Muscle of leg (tissue), 11 donors: ENCODE results near the gene EPHA8. TPM values are rescaled to one million over a fixed set of nuclear protein-coding genes. Genes with fewer than 3 reads are reported as not detected.

Experiments used
- DNase-seq: peaks from one replicate; pipeline ENCODE4 v3.0.0; 2013
- H3K27ac ChIP-seq: one replicate; pipeline ENCODE4 v1.5.1; 2013; ENCODE audit warnings: mild to moderate bottlenecking, low read length, control low read depth
- H3K27me3 ChIP-seq: one replicate; pipeline ENCODE4 v1.6.1; 2013; ENCODE audit warnings: low read length; ENCODE audit not compliant: control insufficient read depth, insufficient read depth
- H3K36me3 ChIP-seq: one replicate; pipeline ENCODE4 v1.6.1; 2013; ENCODE audit warnings: low read length; ENCODE audit not compliant: control insufficient read depth, insufficient read depth
- H3K4me1 ChIP-seq: one replicate; pipeline ENCODE4 v1.6.1; 2013; ENCODE audit warnings: low read length; ENCODE audit not compliant: control insufficient read depth, insufficient read depth
- H3K4me3 ChIP-seq: one replicate; pipeline ENCODE4 v1.5.1; 2013; ENCODE audit warnings: low read length, control low read depth
- H3K9me3 ChIP-seq: replicated peaks from 2 replicates; pipeline ENCODE4 v1.6.1; 2013; ENCODE audit warnings: low read depth, low read length; ENCODE audit not compliant: control insufficient read depth
- WGBS: methylation state at CpG from one replicate; pipeline ENCODE4 v1.1.5; 2013; ENCODE audit warnings: missing lambda C conversion rate; ENCODE audit not compliant: insufficient coverage; 5-methylcytosine and 5-hydroxymethylcytosine counted together
- polyA plus RNA-seq, 8 donors: library from polyadenylated mRNA; unstranded; fragments of 120-200 nt; gene quantifications; one replicate each; pipeline versions ENCODE4 v1.2.1 to v1.2.3, GENCODE V29; 2013; ENCODE audit warnings: inconsistent platforms in 1 of 8, low replicate concordance in 1 of 8; ENCODE audit not compliant: insufficient read length in 8 of 8, insufficient read depth in 1 of 8
- total RNA-seq: library from RNA; stranded (reverse); fragments of 120-200 nt; gene quantifications from one replicate; pipeline ENCODE4 v1.2.4, GENCODE V29; 2013

The EPHA8 gene
- total and polyA plus RNA-seq, 9 donors = 0.02 to 0.09 (median 0.05) TPM; not detected in 3

DNA sequence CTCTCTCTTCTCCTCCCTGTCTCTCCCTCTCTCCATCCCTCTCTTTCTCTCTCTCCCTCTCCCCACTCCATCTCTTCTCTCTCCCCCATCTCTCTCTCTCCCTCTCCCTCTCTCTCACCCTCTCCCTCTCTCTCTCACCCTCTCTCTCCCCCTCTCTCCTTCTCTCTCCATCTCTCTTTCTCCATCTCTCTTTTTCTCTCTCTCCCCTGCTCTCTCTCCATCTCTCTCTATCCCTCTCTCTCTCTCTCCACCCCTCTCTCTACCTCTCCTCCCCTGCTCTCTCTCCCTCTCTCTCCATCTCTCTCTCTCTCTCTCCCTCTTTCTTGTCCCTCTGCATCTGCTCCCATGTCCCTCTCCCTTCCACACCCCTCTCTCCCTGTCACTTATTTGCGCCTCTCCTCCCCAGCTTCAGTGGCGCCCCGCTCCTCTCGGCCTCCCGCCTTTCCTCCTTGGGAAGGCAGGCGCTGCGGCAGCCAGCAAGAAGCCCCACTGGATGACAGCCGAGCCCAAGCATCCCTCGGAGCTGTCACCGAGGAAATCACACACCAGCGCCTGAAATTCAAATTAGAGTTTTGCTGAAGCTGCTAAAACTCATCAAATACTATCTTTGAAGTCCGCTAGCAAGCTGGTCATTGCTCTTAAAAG, 15.3 kb upstream of the EPHA8 start:
- DNase-seq = no peak
- Histone ChIP-seq H3K27me3 (peaks cover 61% of the 10 kb centered on the region), H3K9me3 (no peaks in the 10 kb centered on the region), H3K4me3 (no peak overlapping the region), H3K36me3 (no peaks in the 10 kb centered on the region), H3K27ac (no peak overlapping the region), H3K4me1 (peaks cover 16% of the 10 kb centered on the region)
- WGBS = 9% methylated on average over 10 of the region's 12 CpGs

DNA sequence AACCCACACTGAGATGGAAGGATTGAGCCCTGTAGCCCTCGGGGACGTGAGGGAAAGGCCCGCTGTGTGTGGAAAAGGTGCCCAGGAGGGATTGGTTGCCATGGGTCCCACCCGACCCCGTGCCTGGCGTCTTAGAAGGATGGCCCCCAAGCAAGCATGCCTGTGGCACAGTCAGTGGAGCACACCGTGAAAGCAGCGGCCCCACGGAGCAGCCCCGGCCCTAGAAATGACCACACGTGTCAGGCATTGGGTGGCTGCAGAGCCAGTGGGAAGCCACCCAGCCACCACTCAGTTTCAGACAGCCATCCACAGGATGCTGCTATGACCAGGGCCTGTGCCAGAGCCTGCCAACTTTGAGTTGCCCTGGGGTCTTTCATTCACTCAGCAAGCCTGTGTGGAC, 13.3 kb upstream of the EPHA8 start:
- Histone ChIP-seq H3K4me3 (no peak overlapping the region), H3K27ac (no peak overlapping the region), H3K4me1 (peaks cover 21% of the 10 kb centered on the region), H3K36me3 (no peaks in the 10 kb centered on the region), H3K9me3 (no peaks in the 10 kb centered on the region), H3K27me3 (peaks cover 65% of the 10 kb centered on the region)
- DNase-seq = no peak
- 74% methylated on average over 10 of the region's 11 CpGs for WGBS

DNA sequence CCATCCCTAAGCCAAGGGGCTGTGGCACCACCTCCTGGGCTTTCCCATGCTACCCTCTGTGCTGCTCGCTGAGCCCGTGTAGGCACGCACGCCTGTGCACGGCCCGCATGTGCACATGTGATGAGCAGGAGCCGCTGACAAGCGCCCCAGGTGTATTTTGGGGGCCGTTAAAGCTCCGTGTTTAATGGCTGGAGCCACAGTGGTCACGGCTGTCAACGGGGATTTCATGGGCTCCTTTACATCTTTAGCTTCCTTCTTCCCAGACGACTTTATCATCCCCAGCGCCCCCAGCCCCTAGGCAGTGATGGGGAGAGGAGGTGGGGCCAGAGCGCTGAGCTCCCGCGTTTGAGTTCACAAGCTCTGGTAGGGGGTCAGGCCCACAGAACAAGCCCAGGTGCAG, 11.7 kb upstream of the EPHA8 start:
- Histone ChIP-seq H3K4me3 (no peak overlapping the region), H3K27ac (no peak overlapping the region), H3K36me3 (no peaks in the 10 kb centered on the region), H3K4me1 (peaks cover 21% of the 10 kb centered on the region), H3K27me3 (peaks cover 67% of the 10 kb centered on the region), H3K9me3 (no peaks in the 10 kb centered on the region)
- WGBS = 45% methylated on average over 13 of the region's 17 CpGs
- no peak for DNase-seq

DNA sequence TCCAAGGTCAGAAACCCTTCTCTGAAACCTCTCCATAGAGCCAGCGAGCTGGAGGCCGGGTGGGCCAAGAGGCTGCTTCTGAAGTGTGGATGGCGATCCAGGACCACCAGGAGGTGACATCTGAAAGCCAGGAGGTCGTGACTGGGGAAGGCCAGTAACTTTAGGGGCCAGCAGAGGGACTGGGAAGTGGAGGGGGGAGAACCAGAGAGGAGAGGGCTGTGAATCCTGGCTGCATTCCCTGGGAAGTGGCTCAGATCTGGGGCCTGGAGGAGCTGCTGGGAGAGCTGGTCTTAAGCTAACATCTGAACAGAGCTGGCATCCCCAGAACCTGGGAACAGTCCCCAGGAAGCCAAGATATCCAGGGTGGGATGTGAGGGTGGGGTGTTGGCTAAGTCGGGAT, 11.3 kb upstream of the EPHA8 start:
- DNase-seq = peak; percentile 48
- H3K4me3 ChIP-seq = no peak overlapping the region
- WGBS = 46% methylated on average over 3 of the region's 5 CpGs
- no peaks in the 10 kb centered on the region for H3K9me3 ChIP-seq
- H3K36me3 ChIP-seq = no peaks in the 10 kb centered on the region
- H3K27ac ChIP-seq = no peak overlapping the region
- H3K4me1 ChIP-seq = peaks cover 21% of the 10 kb centered on the region
- H3K27me3 ChIP-seq = peaks cover 67% of the 10 kb centered on the region

DNA sequence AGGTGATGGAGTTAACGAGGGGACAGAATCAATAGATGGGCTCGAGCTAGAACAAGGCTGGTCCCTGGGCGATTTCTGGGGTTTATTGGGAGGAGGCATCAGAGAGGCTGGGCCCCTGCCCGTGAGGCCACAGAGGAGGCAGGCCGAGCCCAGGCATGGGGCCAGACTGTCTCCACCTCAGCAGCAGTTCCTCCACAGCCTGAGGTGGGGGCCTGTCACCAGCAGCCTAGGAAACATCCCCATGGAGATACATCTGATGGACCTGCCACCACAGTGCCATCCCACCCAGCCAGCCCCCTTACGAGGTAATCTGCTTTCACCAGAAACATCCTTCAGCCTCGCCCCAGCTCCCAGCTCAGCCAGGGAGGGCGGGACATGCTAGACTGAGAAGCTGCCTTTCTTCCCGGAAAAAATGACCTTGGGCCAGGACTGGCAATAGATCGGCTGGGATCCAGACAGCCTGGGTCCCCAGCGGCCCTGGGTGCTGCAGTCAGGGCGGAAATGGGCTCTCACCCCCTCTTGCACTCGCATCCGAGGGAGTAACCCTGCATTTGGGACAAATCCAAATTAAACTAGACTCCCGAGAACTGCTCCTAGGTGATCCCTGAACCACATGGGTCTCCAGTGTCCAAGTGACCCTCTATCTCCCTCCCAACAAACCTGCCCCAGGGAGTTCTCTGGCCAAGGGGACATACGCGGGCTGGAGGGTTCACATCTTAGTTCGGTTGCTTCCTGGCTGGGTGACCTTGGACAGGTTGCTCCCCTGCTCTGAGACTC, 10.0 kb upstream of the EPHA8 start:
- peaks cover 2% of the 10 kb centered on the region for H3K9me3 ChIP-seq
- H3K4me1 ChIP-seq = peaks cover 21% of the 10 kb centered on the region
- H3K4me3 ChIP-seq = no peak overlapping the region
- 36% methylated on average over 13 of the region's 18 CpGs for WGBS
- H3K27me3 ChIP-seq = peaks cover 64% of the 10 kb centered on the region
- peak; percentile 23 for DNase-seq
- no peaks in the 10 kb centered on the region for H3K36me3 ChIP-seq
- H3K27ac ChIP-seq = no peak overlapping the region

DNA sequence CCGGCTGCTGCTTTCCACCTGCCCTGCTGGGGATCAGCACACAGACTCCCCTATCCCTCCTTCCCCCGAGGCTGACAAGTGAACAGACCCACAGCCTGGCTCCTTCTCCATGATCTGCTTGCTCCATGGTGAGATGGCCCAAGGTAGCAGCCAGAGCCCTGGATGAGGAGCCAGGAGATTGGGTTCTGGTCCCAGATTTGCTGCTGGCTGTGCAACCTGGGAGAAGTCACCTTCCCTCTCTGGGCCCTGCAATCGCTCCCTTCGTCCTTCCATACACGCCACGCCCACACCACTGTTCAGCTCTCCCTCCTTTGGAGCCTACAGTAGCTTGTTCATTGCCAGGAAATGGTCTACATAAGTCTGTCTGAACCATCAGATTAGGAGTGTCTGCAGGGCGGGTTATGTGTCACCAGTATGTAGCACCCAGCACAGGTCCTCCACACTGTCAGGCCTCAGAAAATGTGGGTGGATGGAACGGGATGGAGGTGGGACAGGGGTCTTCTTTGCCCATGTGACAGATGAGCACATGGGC, 9.2 kb upstream of the EPHA8 start:
- DNase-seq = no peak
- Histone ChIP-seq H3K27me3 (peaks cover 60% of the 10 kb centered on the region), H3K36me3 (no peaks in the 10 kb centered on the region), H3K27ac (no peak overlapping the region), H3K9me3 (peaks cover 2% of the 10 kb centered on the region), H3K4me3 (no peak overlapping the region), H3K4me1 (peaks cover 21% of the 10 kb centered on the region)
- WGBS = 77% methylated on average over 6 of the region's 8 CpGs

DNA sequence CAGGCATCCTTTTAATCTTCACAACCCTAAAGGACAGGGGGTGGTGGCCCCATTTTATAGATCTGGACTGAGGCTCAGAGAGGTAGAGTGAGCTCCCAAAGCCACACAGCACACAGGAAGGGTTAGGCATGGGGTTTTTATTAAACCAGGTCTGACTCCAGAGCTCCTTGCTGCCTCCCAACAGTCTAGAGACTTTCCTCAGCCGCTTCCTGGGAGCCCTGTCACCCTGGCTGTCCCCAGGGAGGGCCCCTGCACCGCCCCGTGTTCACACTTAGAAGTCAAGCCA, 8.0 kb upstream of the EPHA8 start:
- peaks cover 21% of the 10 kb centered on the region for H3K4me1 ChIP-seq
- DNase-seq = no peak
- no peak overlapping the region for H3K27ac ChIP-seq
- H3K36me3 ChIP-seq = no peaks in the 10 kb centered on the region
- H3K9me3 ChIP-seq = peaks cover 2% of the 10 kb centered on the region
- WGBS = 71% methylated on average over 3 of the region's 3 CpGs
- H3K27me3 ChIP-seq = peaks cover 69% of the 10 kb centered on the region
- H3K4me3 ChIP-seq = no peak overlapping the region

DNA sequence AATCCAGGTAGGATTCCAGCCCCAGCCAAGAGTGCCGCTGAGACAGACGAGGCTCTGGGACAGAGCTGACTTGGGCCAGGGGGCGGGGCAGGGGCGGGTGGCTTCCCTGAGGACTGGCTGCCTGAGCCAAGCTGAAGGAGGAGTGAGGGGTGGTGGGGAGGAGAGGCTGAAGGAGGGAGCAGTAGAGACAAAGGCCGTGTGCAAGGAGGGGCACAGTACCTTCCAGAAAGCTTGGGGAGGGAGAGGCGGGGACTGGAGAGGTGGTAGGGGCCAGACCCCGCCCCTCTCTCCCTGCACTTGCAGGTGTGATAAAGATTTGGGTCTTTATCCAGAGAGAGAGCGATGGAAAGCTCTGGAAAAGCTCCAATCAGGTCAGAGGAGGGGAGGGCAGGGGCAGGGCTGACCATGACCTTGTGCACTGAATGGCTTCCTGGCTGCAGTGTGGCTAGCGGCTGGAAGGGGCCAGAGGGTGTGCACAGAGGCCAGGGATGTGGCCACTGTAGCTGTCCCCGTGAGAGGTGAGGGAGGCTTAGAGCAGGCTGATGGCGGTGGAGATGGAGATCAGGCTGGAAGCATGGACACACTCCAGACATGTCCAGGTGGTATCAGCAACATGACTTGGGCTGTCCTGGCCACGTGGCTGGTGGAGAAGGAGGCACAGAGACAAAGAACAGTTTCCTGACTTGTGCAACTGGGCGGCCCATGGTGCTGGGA, 6.7 kb upstream of the EPHA8 start:
- 34% methylated on average over 10 of the region's 13 CpGs for WGBS
- H3K4me1 ChIP-seq = peaks cover 19% of the 10 kb centered on the region
- H3K36me3 ChIP-seq = no peaks in the 10 kb centered on the region
- no peak overlapping the region for H3K4me3 ChIP-seq
- H3K27me3 ChIP-seq = peaks cover 70% of the 10 kb centered on the region
- no peak for DNase-seq
- no peak overlapping the region for H3K27ac ChIP-seq
- H3K9me3 ChIP-seq = peaks cover 2% of the 10 kb centered on the region

DNA sequence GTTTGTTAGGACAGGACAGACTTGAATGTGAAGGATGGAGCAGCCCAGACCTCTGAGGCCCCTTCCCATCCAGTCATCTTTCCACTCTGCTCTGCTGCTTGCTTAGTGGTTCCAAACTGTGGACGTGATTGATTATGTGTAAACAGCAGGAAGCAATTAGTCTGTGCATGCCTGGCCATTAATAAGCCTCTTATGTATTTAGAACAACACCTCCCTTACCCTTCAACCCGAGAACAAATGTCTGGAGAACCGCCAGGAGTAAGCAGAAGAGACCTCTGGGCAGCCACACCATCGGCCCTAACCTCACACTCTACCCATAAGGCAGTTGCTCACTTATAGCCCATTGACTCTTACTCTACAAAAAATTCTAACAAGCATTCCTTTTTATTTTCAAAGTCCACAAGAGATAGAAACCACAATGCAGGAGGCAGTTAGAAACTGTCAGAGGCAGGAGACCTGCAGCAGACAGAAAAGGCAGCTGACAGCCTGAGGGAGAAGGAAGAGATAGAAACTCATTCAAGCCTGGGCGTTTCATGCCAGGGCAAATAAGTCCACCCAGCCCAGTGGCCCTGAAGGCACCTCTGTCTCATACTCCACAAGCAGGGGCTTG, 5.8 kb upstream of the EPHA8 start:
- Histone ChIP-seq H3K27me3 (peaks cover 76% of the 10 kb centered on the region), H3K27ac (no peak overlapping the region), H3K9me3 (peaks cover 2% of the 10 kb centered on the region), H3K4me3 (no peak overlapping the region), H3K36me3 (no peaks in the 10 kb centered on the region), H3K4me1 (peaks cover 10% of the 10 kb centered on the region)
- DNase-seq = peak; percentile 27
- 22% methylated on average over 3 of the region's 5 CpGs for WGBS
